KMS-11 (cell line): ENCODE data around the gene NDUFS2.
"Not testable (repeated sequence)": the region's sequence is repeated elsewhere in the genome, so short reads cannot be mapped to it uniquely, and the experiment has no call there.

Experiments
- H2AFZ ChIP-seq: fragments of 200-600 bp; sonication (generic); 2 replicates; pipeline ENCODE4 v1.6.1; 2016; ENCODE audit warnings: antibody characterized with exemption, mixed run types, low read depth
- H3K27ac ChIP-seq: fragments of 200-600 bp; sonication (generic); 2 replicates; pipeline ENCODE4 v1.6.1; 2016; ENCODE audit warnings: mild to moderate bottlenecking, mixed run types
- H3K27me3 ChIP-seq: fragments of 200-600 bp; sonication (generic); 2 replicates; pipeline ENCODE4 v1.6.1; 2017; ENCODE audit warnings: mild to moderate bottlenecking, low read depth, mixed run types, moderate library complexity; ENCODE audit not compliant: insufficient read depth
- H3K36me3 ChIP-seq: fragments of 200-600 bp; sonication (generic); 2 replicates; pipeline ENCODE4 v1.6.1; 2017; ENCODE audit warnings: mild to moderate bottlenecking, mixed run types; ENCODE audit not compliant: insufficient read depth
- H3K4me1 ChIP-seq: fragments of 200-600 bp; sonication (generic); 2 replicates; pipeline ENCODE4 v1.6.1; 2016; ENCODE audit warnings: mild to moderate bottlenecking, low read depth, mixed run types; ENCODE audit not compliant: poor library complexity, severe bottlenecking
- H3K4me2 ChIP-seq: fragments of 200-600 bp; sonication (generic); 2 replicates; pipeline ENCODE4 v1.7.0; 2016; ENCODE audit warnings: mild to moderate bottlenecking, mixed run types
- H3K4me3 ChIP-seq: fragments of 200-600 bp; sonication (generic); IDR thresholded peaks from 2 replicates; pipeline ENCODE4 v1.6.1; 2017; ENCODE audit warnings: low read depth, low read length, mixed read lengths; ENCODE audit not compliant: insufficient read depth
- H3K79me2 ChIP-seq: fragments of 200-600 bp; sonication (generic); 2 replicates; pipeline ENCODE4 v1.6.1; 2016; ENCODE audit warnings: low read depth, mixed run types; ENCODE audit not compliant: insufficient read depth
- H3K9ac ChIP-seq: fragments of 200-600 bp; sonication (generic); 2 replicates; pipeline ENCODE4 v1.6.1; 2016; ENCODE audit warnings: mild to moderate bottlenecking, mixed run types
- H4K20me1 ChIP-seq: fragments of 200-600 bp; sonication (generic); 2 replicates; pipeline ENCODE4 v1.6.1; 2016; ENCODE audit warnings: mild to moderate bottlenecking, mixed run types; ENCODE audit not compliant: insufficient read depth
- TF ChIP-seq, protein P1 (sequence below): fragments of 200-600 bp; sonication (generic); conservative IDR thresholded peaks from 2 replicates; pipeline ENCODE4 v1.6.1; 2017; ENCODE audit warnings: low read depth, mild to moderate bottlenecking, antibody characterized with exemption, low read length, moderate library complexity, mixed read lengths

The NDUFS2 gene

GRCh38 chr1:161242313-161242712, 40.1 kb downstream of the NDUFS2 start:
- no peaks in the 10 kb centered on the region for H3K4me1 ChIP-seq
- no peaks in the 10 kb centered on the region for H4K20me1 ChIP-seq
- no peaks in the 10 kb centered on the region for H3K27me3 ChIP-seq
- no peaks in the 10 kb centered on the region for H3K79me2 ChIP-seq
- TF ChIP-seq, protein P1, sequence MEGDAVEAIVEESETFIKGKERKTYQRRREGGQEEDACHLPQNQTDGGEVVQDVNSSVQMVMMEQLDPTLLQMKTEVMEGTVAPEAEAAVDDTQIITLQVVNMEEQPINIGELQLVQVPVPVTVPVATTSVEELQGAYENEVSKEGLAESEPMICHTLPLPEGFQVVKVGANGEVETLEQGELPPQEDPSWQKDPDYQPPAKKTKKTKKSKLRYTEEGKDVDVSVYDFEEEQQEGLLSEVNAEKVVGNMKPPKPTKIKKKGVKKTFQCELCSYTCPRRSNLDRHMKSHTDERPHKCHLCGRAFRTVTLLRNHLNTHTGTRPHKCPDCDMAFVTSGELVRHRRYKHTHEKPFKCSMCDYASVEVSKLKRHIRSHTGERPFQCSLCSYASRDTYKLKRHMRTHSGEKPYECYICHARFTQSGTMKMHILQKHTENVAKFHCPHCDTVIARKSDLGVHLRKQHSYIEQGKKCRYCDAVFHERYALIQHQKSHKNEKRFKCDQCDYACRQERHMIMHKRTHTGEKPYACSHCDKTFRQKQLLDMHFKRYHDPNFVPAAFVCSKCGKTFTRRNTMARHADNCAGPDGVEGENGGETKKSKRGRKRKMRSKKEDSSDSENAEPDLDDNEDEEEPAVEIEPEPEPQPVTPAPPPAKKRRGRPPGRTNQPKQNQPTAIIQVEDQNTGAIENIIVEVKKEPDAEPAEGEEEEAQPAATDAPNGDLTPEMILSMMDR: no peak
- H3K36me3 ChIP-seq: no peaks in the 10 kb centered on the region
- no peak overlapping the region for H3K4me3 ChIP-seq
- H2AFZ ChIP-seq: no peak overlapping the region
- H3K9ac ChIP-seq: no peak overlapping the region
- no peak overlapping the region for H3K4me2 ChIP-seq
- H3K27ac ChIP-seq: no peak overlapping the region

DNA sequence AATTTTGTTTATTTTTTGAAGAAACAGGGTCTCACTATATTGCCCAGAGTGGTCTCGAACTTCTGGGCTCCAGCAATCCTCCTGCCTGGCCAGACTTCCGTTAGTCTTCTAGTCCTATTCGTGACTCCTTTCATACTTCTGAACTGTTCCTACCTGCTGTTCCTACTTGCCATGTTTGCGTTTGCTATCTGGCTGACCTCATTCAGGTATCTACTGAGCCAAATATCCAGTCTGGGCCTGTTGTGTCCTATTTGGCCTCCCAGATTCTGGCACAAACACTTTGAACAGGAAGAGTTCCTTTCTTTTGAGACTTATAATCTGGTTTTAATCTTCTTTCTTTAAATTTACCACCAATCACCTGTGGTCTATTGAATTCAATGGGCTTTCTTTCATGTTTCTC, 42.7 kb downstream of the NDUFS2 start:
- Histone ChIP-seq H4K20me1 (no peaks in the 10 kb centered on the region), H3K27ac (no peak overlapping the region), H3K9ac (no peak overlapping the region), H3K27me3 (no peaks in the 10 kb centered on the region), H3K36me3 (no peaks in the 10 kb centered on the region), H3K4me1 (no peaks in the 10 kb centered on the region), H3K4me2 (no peak overlapping the region), H3K79me2 (no peaks in the 10 kb centered on the region), H3K4me3 (no peak overlapping the region), H2AFZ (no peak overlapping the region)
- TF ChIP-seq, protein P1: no peak

GRCh38 chr1:161250100-161250499, 47.9 kb downstream of the NDUFS2 start:
- H3K4me1 ChIP-seq, H3K27ac ChIP-seq, H2AFZ ChIP-seq, H4K20me1 ChIP-seq, H3K36me3 ChIP-seq, H3K27me3 ChIP-seq, H3K4me3 ChIP-seq, H3K4me2 ChIP-seq, H3K9ac ChIP-seq, H3K79me2 ChIP-seq: not testable (repeated sequence)

DNA sequence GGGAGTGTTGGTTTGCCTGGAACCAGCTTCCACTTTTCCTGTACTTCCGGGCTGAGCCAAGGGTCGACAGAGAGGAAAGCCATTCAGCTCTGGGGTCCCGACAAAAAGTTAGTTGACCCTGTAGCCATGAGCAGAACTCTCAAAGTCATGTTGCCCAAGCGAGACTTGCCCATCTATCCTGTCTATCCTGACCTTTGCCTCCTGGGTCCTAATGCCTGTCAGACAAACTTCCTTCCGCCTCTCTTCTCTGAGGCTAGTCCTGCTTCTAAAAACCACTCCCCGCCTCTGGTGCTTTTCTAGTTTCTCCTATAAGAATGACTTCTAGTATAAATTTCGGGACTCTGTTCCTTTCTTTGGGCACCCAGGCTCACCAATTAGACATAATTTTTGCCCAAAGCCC, 48.7 kb downstream of the NDUFS2 start:
- no peak overlapping the region for H3K27ac ChIP-seq
- H3K27me3 ChIP-seq: no peaks in the 10 kb centered on the region
- H3K79me2 ChIP-seq: no peaks in the 10 kb centered on the region
- no peaks in the 10 kb centered on the region for H3K36me3 ChIP-seq
- H2AFZ ChIP-seq: no peak overlapping the region
- TF ChIP-seq, protein P1: no peak
- no peak overlapping the region for H3K4me3 ChIP-seq
- no peak overlapping the region for H3K4me2 ChIP-seq
- no peaks in the 10 kb centered on the region for H4K20me1 ChIP-seq
- no peak overlapping the region for H3K9ac ChIP-seq
- H3K4me1 ChIP-seq: no peaks in the 10 kb centered on the region

DNA sequence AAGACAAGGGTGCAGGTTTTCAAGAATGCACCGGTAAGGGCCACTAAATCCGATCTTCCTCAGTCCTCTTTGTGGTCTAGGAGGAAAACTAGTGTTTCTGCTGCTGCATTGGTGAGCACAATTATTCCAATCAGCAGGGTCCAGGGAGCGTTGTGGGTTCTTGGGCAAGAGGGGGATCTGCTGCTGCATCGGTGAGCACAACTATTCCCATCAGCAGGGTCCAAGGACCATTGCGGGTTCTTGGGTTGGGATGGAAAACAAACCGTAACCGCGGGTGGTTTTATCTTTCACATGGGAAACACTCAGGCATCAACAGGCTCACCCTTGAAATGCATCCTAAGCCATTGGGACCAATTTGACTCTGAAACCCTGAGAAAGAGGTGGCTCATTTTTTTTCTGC, 49.4 kb downstream of the NDUFS2 start:
- Histone ChIP-seq H3K4me3 (no peak overlapping the region), H3K27me3 (no peaks in the 10 kb centered on the region), H4K20me1 (no peaks in the 10 kb centered on the region), H2AFZ (no peak overlapping the region), H3K4me1 (no peaks in the 10 kb centered on the region), H3K9ac (no peak overlapping the region), H3K36me3 (no peaks in the 10 kb centered on the region), H3K27ac (no peak overlapping the region), H3K4me2 (no peak overlapping the region), H3K79me2 (no peaks in the 10 kb centered on the region)
- TF ChIP-seq, protein P1: no peak

DNA sequence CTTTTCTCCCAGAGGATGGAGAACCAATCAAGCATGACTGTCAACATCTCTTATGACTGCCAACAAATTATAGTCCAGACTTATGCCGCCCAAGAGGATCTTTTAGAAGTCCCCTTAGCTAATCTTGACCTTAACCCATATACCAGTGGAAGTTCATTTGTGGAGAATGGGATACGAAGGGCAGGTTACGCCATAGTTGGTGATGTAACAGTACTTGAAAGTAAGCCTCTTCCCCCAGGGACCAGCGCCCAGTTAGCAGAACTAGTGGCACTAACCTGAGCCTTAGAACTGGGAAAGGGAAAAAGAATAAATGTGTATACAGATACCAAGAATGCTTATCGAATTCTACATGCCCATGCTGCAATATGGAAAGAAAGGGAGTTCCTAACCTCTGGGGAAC, 53.1 kb downstream of the NDUFS2 start:
- not testable (repeated sequence) for H3K79me2 ChIP-seq, H2AFZ ChIP-seq, H3K27ac ChIP-seq, H3K27me3 ChIP-seq, H3K9ac ChIP-seq, H4K20me1 ChIP-seq, H3K4me2 ChIP-seq, H3K4me3 ChIP-seq, H3K4me1 ChIP-seq, H3K36me3 ChIP-seq

GRCh38 chr1:161255955-161256520, 53.9 kb downstream of the NDUFS2 start:
- H4K20me1 ChIP-seq, H3K9ac ChIP-seq, H3K36me3 ChIP-seq, H3K4me2 ChIP-seq, H3K27ac ChIP-seq, H3K79me2 ChIP-seq, H2AFZ ChIP-seq, H3K27me3 ChIP-seq, H3K4me1 ChIP-seq, H3K4me3 ChIP-seq: not testable (repeated sequence)
